ENCODE data around the gene ADAP1.
A peak's percentile ranks its signal among the peaks of the same experiment; 100 is the strongest.

Gene ADAP1

GRCh38 chr7:903921-904755 is 50.3 kb downstream of the ADAP1 start:
- DNase-seq, result no peak

GRCh38 chr7:902996-903395 is 51.5 kb downstream of the ADAP1 start:
- DNase-seq, result no peak

- DNase-seq, result peak; percentile 90
Measured at GRCh38 chr7:901388-902154, 52.9 kb downstream of the ADAP1 start.

GRCh38 chr7:901041-901387 is 53.5 kb downstream of the ADAP1 start:
- no peak for DNase-seq

- no peak for DNase-seq
Measured at GRCh38 chr7:900331-901040, 54.0 kb downstream of the ADAP1 start.

- no peak for DNase-seq
Measured at GRCh38 chr7:899806-900205, 54.7 kb downstream of the ADAP1 start.

- DNase-seq, result no peak
Measured at GRCh38 chr7:898855-899681, 55.4 kb downstream of the ADAP1 start.

- DNase-seq, result no peak
Measured at GRCh38 chr7:898460-898854, 56.0 kb downstream of the ADAP1 start.

GRCh38 chr7:897771-898376 is 56.6 kb downstream of the ADAP1 start:
- no peak for DNase-seq

GRCh38 chr7:897086-897485 is 57.4 kb downstream of the ADAP1 start:
- DNase-seq, result no peak

GRCh38 chr7:896346-897075 is 58.0 kb downstream of the ADAP1 start:
- no peak for DNase-seq

- DNase-seq, result no peak
Measured at GRCh38 chr7:895451-896052, 58.9 kb downstream of the ADAP1 start.

GRCh38 chr7:894927-895450 is 59.5 kb downstream of the ADAP1 start:
- no peak for DNase-seq

GRCh38 chr7:894164-894867 is 60.2 kb downstream of the ADAP1 start:
- DNase-seq, result no peak

- DNase-seq, result no peak
Measured at GRCh38 chr7:893686-894085, 60.8 kb downstream of the ADAP1 start.

GRCh38 chr7:892648-893593 is 61.6 kb downstream of the ADAP1 start:
- DNase-seq, result no peak

GRCh38 chr7:891805-892204 is 62.7 kb downstream of the ADAP1 start:
- no peak for DNase-seq

GRCh38 chr7:891291-891690 is 63.2 kb downstream of the ADAP1 start:
- DNase-seq, result no peak

- DNase-seq, result no peak
Measured at GRCh38 chr7:890868-891267, 63.6 kb downstream of the ADAP1 start.

All from EL (cell line).